HepG2 (cell line): ENCODE results near the gene SLC1A2. TPM values are rescaled to one million over a fixed set of nuclear protein-coding genes. Genes with fewer than 3 reads are reported as not detected.

Source experiments
- ATF2 ChIP-seq: sonication (generic); formaldehyde crosslinking; IDR thresholded peaks from 2 replicates; pipeline ENCODE4 v1.4.0; 2020; ENCODE audit warnings: missing genetic modification reagents
- BCL6 ChIP-seq: IDR thresholded peaks from 2 replicates; pipeline ENCODE4 v1.6.1; 2016; ENCODE audit warnings: missing genetic modification reagents, missing compliant biosample characterization
- CCDC6 ChIP-seq: sonication (generic); formaldehyde crosslinking; IDR thresholded peaks from 2 replicates; pipeline ENCODE4 v1.8.1; 2022; ENCODE audit warnings: mild to moderate bottlenecking, missing genetic modification reagents, moderate library complexity
- KLF9 ChIP-seq: IDR thresholded peaks from 2 replicates; pipeline ENCODE4 v1.6.1; 2016; ENCODE audit warnings: low read depth
- MEF2D ChIP-seq: sonication (generic); formaldehyde crosslinking; IDR thresholded peaks from 2 replicates; pipeline ENCODE4 v1.5.1; 2020; ENCODE audit warnings: mild to moderate bottlenecking, missing genetic modification reagents
- NR0B2 ChIP-seq: sonication (generic); formaldehyde crosslinking; IDR thresholded peaks from 2 replicates; pipeline ENCODE4 v1.4.0; 2020; ENCODE audit warnings: mild to moderate bottlenecking, missing genetic modification reagents
- PITX1 ChIP-seq: sonication (generic); formaldehyde crosslinking; IDR thresholded peaks from 2 replicates; pipeline ENCODE4 v1.5.1; 2020; ENCODE audit warnings: mild to moderate bottlenecking, missing genetic modification reagents
- SIN3A ChIP-seq: IDR thresholded peaks from 2 replicates; pipeline ENCODE4 v1.6.1; 2011; ENCODE audit warnings: low read depth, mild to moderate bottlenecking, control low read depth, low read length, borderline replicate concordance
- SP5 ChIP-seq: IDR thresholded peaks from 2 replicates; pipeline ENCODE4 v1.6.1; 2016; ENCODE audit warnings: low read depth, borderline replicate concordance
- TBP ChIP-seq: sonication (generic); formaldehyde crosslinking; IDR thresholded peaks from 2 replicates; pipeline ENCODE4 v1.5.0; 2020; ENCODE audit warnings: missing genetic modification reagents
- TEF ChIP-seq: sonication (generic); formaldehyde crosslinking; IDR thresholded peaks from 2 replicates; pipeline ENCODE4 v1.5.0; 2020; ENCODE audit warnings: missing genetic modification reagents
- ZBTB7B ChIP-seq: sonication (generic); formaldehyde crosslinking; IDR thresholded peaks from 2 replicates; pipeline ENCODE4 v1.4.0; 2020; ENCODE audit warnings: missing genetic modification reagents
- ZNF160 ChIP-seq: sonication (generic); formaldehyde crosslinking; IDR thresholded peaks from 2 replicates; pipeline ENCODE4 v1.8.0; 2022; ENCODE audit warnings: mild to moderate bottlenecking, inconsistent platforms, missing genetic modification reagents
- ZNF230 ChIP-seq: sonication (generic); formaldehyde crosslinking; IDR thresholded peaks from 2 replicates; pipeline ENCODE4 v1.4.0; 2020; ENCODE audit warnings: mild to moderate bottlenecking, missing genetic modification reagents
- ZNF317 ChIP-seq: sonication (generic); formaldehyde crosslinking; IDR thresholded peaks from 2 replicates; pipeline ENCODE4 v1.5.0; 2020; ENCODE audit warnings: mild to moderate bottlenecking, missing genetic modification reagents
- ZNF33B ChIP-seq: sonication (generic); formaldehyde crosslinking; IDR thresholded peaks from 2 replicates; pipeline ENCODE4 v1.5.1; 2020; ENCODE audit warnings: mild to moderate bottlenecking, missing genetic modification reagents
- ZNF7 ChIP-seq: IDR thresholded peaks from 2 replicates; pipeline ENCODE4 v1.6.1; 2016; ENCODE audit warnings: missing biosample characterization, missing genetic modification reagents
- ZSCAN21 ChIP-seq: sonication (generic); formaldehyde crosslinking; IDR thresholded peaks from 2 replicates; pipeline ENCODE4 v1.8.0; 2022; ENCODE audit warnings: mild to moderate bottlenecking, missing genetic modification reagents, moderate library complexity, borderline replicate concordance
- polyA plus RNA-seq, 8 experiments: library from polyadenylated mRNA; depleted of rRNA in 3 of 8; stranded (reverse) in 7 of 8; unstranded in 1 of 8; fragments of >200 nt; fragmentation: Illumina TruSeq in 4 of 8; extraction: Trizol in 4 of 8; gene quantifications; 2 replicates each; pipeline versions ENCODE4 v1.2.1 to v1.2.3, GENCODE V29; 2011 to 2016; ENCODE audit warnings: low read depth in 4 of 8, missing spikeins in 1 of 8, mixed read lengths in 1 of 8; ENCODE audit not compliant: insufficient read depth in 1 of 8
- total RNA-seq, 5 experiments: library from RNA; depleted of rRNA; stranded (reverse); fragments of >200 nt; fragmentation: Illumina TruSeq; extraction: Trizol; gene quantifications; 2 replicates each; pipeline ENCODE4 v1.2.3, GENCODE V29; 2016; ENCODE audit warnings: low read depth in 1 of 5
- TF ChIP-seq, protein P1 (sequence below), 2 experiments: fragments of 450-650 bp in 1 of 2; sonication (generic) in 1 of 2; formaldehyde crosslinking in 1 of 2; IDR thresholded peaks; 2 replicates each; pipeline versions ENCODE4 v1.6.1 to v1.8.0; 2016 to 2022; ENCODE audit warnings: antibody characterized with exemption in 1 of 2, mild to moderate bottlenecking in 1 of 2, missing genetic modification reagents in 1 of 2

The SLC1A2 gene
- total and polyA plus RNA-seq, 2 of the 13 experiments (the other 11 are each of a cell fraction or from before 2014, with no cell fraction given): 23.2 to 43.2 TPM

- TF ChIP-seq ATF2 (CRISPR knock-in tag) (peak; percentile 97), NR0B2 (CRISPR knock-in tag) (no peak), ZNF230 (CRISPR knock-in tag) (peak; percentile 66), CCDC6 (CRISPR knock-in tag) (peak; percentile 85), TBP (CRISPR knock-in tag) (no peak), ZNF33B (CRISPR knock-in tag) (peak; percentile 34; the same call in 1 of the 2 replicates), BCL6 (peak; percentile 95), PITX1 (peak; percentile 96), ZBTB7B (CRISPR knock-in tag) (peak; percentile 89), ZNF317 (CRISPR knock-in tag) (peak; percentile 92), KLF9 (CRISPR knock-in tag) (0 out of 2 replicates have a peak, but pooled peaks have one; percentile 38), SP5 (CRISPR knock-in tag) (peak; percentile 91), ZSCAN21 (peak; percentile 29; the same call in 1 of the 2 replicates), ZNF160 (0 out of 2 replicates have a peak, but pooled peaks have one; percentile 65), TEF (0 out of 2 replicates have a peak, but pooled peaks have one; percentile 45), MEF2D (CRISPR knock-in tag) (peak; percentile 94), ZNF7 (CRISPR knock-in tag) (no peak), SIN3A (no peak)
- TF ChIP-seq, protein P1, sequence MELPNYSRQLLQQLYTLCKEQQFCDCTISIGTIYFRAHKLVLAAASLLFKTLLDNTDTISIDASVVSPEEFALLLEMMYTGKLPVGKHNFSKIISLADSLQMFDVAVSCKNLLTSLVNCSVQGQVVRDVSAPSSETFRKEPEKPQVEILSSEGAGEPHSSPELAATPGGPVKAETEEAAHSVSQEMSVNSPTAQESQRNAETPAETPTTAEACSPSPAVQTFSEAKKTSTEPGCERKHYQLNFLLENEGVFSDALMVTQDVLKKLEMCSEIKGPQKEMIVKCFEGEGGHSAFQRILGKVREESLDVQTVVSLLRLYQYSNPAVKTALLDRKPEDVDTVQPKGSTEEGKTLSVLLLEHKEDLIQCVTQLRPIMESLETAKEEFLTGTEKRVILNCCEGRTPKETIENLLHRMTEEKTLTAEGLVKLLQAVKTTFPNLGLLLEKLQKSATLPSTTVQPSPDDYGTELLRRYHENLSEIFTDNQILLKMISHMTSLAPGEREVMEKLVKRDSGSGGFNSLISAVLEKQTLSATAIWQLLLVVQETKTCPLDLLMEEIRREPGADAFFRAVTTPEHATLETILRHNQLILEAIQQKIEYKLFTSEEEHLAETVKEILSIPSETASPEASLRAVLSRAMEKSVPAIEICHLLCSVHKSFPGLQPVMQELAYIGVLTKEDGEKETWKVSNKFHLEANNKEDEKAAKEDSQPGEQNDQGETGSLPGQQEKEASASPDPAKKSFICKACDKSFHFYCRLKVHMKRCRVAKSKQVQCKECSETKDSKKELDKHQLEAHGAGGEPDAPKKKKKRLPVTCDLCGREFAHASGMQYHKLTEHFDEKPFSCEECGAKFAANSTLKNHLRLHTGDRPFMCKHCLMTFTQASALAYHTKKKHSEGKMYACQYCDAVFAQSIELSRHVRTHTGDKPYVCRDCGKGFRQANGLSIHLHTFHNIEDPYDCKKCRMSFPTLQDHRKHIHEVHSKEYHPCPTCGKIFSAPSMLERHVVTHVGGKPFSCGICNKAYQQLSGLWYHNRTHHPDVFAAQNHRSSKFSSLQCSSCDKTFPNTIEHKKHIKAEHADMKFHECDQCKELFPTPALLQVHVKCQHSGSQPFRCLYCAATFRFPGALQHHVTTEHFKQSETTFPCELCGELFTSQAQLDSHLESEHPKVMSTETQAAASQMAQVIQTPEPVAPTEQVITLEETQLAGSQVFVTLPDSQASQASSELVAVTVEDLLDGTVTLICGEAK (IDR thresholded peaks at IDR 0.05): no peak
- TF ChIP-seq, protein P1 (CRISPR knock-in tag; IDR thresholded peaks at IDR 0.05): peak; percentile 50; the same call in 1 of the 2 replicates
These were observed 59.3 kb downstream of the SLC1A2 start (continued) for GRCh38 chr11:35360055-35360530.
